WTC11 (cell line): ENCODE data around the gene EIF2B4. TPM values are rescaled to one million over a fixed set of nuclear protein-coding genes. Genes with fewer than 3 reads are reported as not detected.

Experiments
- ATAC-seq: fragments of 200-7000 bp; cut with Tn5 transposase; 2 replicates; pipeline ENCODE4 v1.10.0; 2021; ENCODE audit warnings: mild to moderate bottlenecking, moderate library complexity
- CTCF ChIA-PET: fragments of 300-600 bp; sonication (Branson Sonifier 250); formaldehyde crosslinking; loops from one replicate; lab custom pipeline; 2021; ENCODE audit warnings: antibody characterized with exemption; lab: Charles Lee
- POLR2A ChIA-PET: fragments of 350-600 bp; sonication (Branson Sonifier 250); formaldehyde crosslinking; loops from one replicate; lab custom pipeline; 2021; ENCODE audit warnings: antibody characterized with exemption; lab: Charles Lee
- DNase-seq: peaks from one replicate; pipeline ENCODE4 v3.0.0; 2021; ENCODE audit warnings: low spot score
- H3K27ac Mint-ChIP-seq: 2 replicates; pipeline ENCODE4 v1.8.0; 2021; ENCODE audit warnings: mixed read lengths
- H3K27me3 Mint-ChIP-seq: 2 replicates; pipeline ENCODE4 v1.8.0; 2021; ENCODE audit warnings: low read depth, mild to moderate bottlenecking, moderate library complexity, mixed read lengths
- H3K36me3 Mint-ChIP-seq: 2 replicates; pipeline ENCODE4 v1.8.0; 2021; ENCODE audit warnings: mixed read lengths
- H3K4me1 Mint-ChIP-seq: 2 replicates; pipeline ENCODE4 v1.8.0; 2022; ENCODE audit warnings: mixed read lengths
- H3K4me3 Mint-ChIP-seq: 2 replicates; pipeline ENCODE4 v1.8.0; 2021; ENCODE audit warnings: mild to moderate bottlenecking, moderate library complexity, mixed read lengths
- H3K9me3 Mint-ChIP-seq: 2 replicates; pipeline ENCODE4 v1.8.0; 2021; ENCODE audit warnings: mixed read lengths
- ATF2 ChIP-seq: sonication (generic); formaldehyde crosslinking; IDR thresholded peaks from 2 replicates; pipeline ENCODE4 v1.8.1; 2022; ENCODE audit warnings: low read depth, missing genetic modification reagents, borderline replicate concordance
- CBFB ChIP-seq: sonication (generic); formaldehyde crosslinking; IDR thresholded peaks from 2 replicates; pipeline ENCODE4 v1.8.1; 2022; ENCODE audit warnings: mild to moderate bottlenecking, low read depth, missing genetic modification reagents
- CREM ChIP-seq: sonication (generic); formaldehyde crosslinking; IDR thresholded peaks from 2 replicates; pipeline ENCODE4 v1.8.1; 2022; ENCODE audit warnings: mild to moderate bottlenecking, missing genetic modification reagents, moderate library complexity
- EMX1 ChIP-seq: fragments of 250-450 bp; sonication (Bioruptor Pico); IDR thresholded peaks from 2 replicates; pipeline ENCODE4 v1.8.0; 2021; ENCODE audit warnings: mild to moderate bottlenecking
- FOXP1 ChIP-seq: sonication (generic); formaldehyde crosslinking; IDR thresholded peaks from 2 replicates; pipeline ENCODE4 v1.8.0; 2022; ENCODE audit warnings: missing genetic modification reagents, mild to moderate bottlenecking, moderate library complexity, borderline replicate concordance
- GABPB1 ChIP-seq: sonication (generic); formaldehyde crosslinking; IDR thresholded peaks from 2 replicates; pipeline ENCODE4 v1.8.1; 2023; ENCODE audit warnings: mild to moderate bottlenecking, missing genetic modification reagents
- HMGA2 ChIP-seq: fragments of 250-450 bp; sonication (Bioruptor Pico); IDR thresholded peaks from 2 replicates; pipeline ENCODE4 v1.4.0; 2021; ENCODE audit warnings: mild to moderate bottlenecking, moderate library complexity
- HMGXB4 ChIP-seq: sonication (generic); formaldehyde crosslinking; IDR thresholded peaks from 2 replicates; pipeline ENCODE4 v1.8.1; 2023; ENCODE audit warnings: mild to moderate bottlenecking, moderate library complexity, missing genetic modification reagents
- NFATC4 ChIP-seq: fragments of 250-450 bp; sonication (Bioruptor Pico); IDR thresholded peaks from 2 replicates; pipeline ENCODE4 v1.9.0; 2021; ENCODE audit warnings: mild to moderate bottlenecking
- NR3C1 ChIP-seq: sonication (generic); formaldehyde crosslinking; conservative IDR thresholded peaks from 2 replicates; pipeline ENCODE4 v1.8.1; 2023; ENCODE audit warnings: low read depth, mild to moderate bottlenecking, missing genetic modification reagents
- SOX15 ChIP-seq: fragments of 250-450 bp; sonication (Bioruptor Pico); IDR thresholded peaks from 2 replicates; pipeline ENCODE4 v1.9.0; 2021; ENCODE audit warnings: mild to moderate bottlenecking
- TCF7 ChIP-seq: sonication (generic); formaldehyde crosslinking; IDR thresholded peaks from 2 replicates; pipeline ENCODE4 v1.8.0; 2022; ENCODE audit warnings: mild to moderate bottlenecking, low read depth, missing genetic modification reagents, moderate library complexity
- ZNF281 ChIP-seq: sonication (generic); formaldehyde crosslinking; IDR thresholded peaks from 2 replicates; pipeline ENCODE4 v1.8.0; 2023; ENCODE audit warnings: mild to moderate bottlenecking, missing genetic modification reagents
- ZSCAN18 ChIP-seq: fragments of 250-450 bp; sonication (Bioruptor Pico); IDR thresholded peaks from 2 replicates; pipeline ENCODE4 v2.1.2; 2022; ENCODE audit warnings: mild to moderate bottlenecking, moderate library complexity
- total RNA-seq: library from RNA; stranded (reverse); gene quantifications from 3 replicates; pipeline ENCODE4 v1.2.3, GENCODE V29; 2021
- TF ChIP-seq, protein P1 (sequence below): fragments of 250-450 bp; sonication (Bioruptor Pico); conservative IDR thresholded peaks from 2 replicates; pipeline ENCODE4 v1.9.0; 2021; ENCODE audit warnings: mild to moderate bottlenecking
- TF ChIP-seq, protein P2 (sequence below): sonication (generic); formaldehyde crosslinking; IDR thresholded peaks from 2 replicates; pipeline ENCODE4 v1.8.0; 2022; ENCODE audit warnings: missing genetic modification reagents
- TF ChIP-seq, protein P3 (sequence below): fragments of 200-600 bp; IDR thresholded peaks from 2 replicates; pipeline ENCODE4 v1.8.0; 2022; ENCODE audit warnings: antibody characterized with exemption

EIF2B4 gene
- total RNA-seq, 1 experiment from 2014 or later: 49.1 TPM

- TF ChIP-seq NFATC4: no peak
- no peak for TF ChIP-seq ATF2 (CRISPR knock-in tag)
- TF ChIP-seq, protein P1, sequence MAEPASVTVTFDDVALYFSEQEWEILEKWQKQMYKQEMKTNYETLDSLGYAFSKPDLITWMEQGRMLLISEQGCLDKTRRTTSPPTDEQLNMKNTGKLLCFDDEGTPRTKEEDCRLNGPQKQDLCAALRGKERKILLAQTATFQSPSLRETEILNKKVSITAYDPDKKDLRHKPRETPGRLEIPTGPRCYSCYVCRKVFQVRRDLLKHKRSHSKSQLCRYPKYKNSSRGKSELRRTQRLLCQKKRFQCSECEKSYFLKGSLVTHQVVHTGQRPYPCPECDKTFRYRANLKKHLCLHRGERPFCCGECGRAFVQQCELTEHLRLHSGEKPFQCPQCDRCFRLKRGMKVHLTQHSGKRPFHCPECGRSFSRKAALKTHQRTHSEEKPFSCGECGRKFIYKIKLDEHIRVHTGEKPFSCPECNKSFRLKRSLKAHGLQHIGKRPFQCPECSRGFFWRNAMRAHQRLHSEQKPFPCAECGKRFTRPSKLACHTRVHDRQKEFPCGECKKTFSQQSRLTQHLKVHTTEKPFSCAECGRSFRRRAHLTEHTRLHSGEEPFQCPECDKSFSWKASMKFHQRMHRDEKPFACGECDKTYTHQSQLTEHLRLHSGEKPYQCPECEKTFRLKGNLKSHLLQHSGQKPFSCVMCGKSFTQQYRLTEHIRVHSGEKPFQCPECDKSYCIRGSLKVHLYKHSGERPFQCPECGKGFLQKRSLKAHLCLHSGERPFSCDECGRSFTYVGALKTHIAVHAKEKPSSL: no peak
- peak; percentile 96 for TF ChIP-seq GABPB1 (CRISPR knock-in tag)
- TF ChIP-seq NR3C1 (CRISPR knock-in tag): no peak
- TF ChIP-seq CBFB (CRISPR knock-in tag): no peak
- TF ChIP-seq HMGXB4 (CRISPR knock-in tag): peak; percentile 97
- TF ChIP-seq, protein P2, sequence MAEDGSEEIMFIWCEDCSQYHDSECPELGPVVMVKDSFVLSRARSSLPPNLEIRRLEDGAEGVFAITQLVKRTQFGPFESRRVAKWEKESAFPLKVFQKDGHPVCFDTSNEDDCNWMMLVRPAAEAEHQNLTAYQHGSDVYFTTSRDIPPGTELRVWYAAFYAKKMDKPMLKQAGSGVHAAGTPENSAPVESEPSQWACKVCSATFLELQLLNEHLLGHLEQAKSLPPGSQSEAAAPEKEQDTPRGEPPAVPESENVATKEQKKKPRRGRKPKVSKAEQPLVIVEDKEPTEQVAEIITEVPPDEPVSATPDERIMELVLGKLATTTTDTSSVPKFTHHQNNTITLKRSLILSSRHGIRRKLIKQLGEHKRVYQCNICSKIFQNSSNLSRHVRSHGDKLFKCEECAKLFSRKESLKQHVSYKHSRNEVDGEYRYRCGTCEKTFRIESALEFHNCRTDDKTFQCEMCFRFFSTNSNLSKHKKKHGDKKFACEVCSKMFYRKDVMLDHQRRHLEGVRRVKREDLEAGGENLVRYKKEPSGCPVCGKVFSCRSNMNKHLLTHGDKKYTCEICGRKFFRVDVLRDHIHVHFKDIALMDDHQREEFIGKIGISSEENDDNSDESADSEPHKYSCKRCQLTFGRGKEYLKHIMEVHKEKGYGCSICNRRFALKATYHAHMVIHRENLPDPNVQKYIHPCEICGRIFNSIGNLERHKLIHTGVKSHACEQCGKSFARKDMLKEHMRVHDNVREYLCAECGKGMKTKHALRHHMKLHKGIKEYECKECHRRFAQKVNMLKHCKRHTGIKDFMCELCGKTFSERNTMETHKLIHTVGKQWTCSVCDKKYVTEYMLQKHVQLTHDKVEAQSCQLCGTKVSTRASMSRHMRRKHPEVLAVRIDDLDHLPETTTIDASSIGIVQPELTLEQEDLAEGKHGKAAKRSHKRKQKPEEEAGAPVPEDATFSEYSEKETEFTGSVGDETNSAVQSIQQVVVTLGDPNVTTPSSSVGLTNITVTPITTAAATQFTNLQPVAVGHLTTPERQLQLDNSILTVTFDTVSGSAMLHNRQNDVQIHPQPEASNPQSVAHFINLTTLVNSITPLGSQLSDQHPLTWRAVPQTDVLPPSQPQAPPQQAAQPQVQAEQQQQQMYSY (CRISPR knock-in tag): 0 out of 2 replicates have a peak, but pooled peaks have one; percentile 19
- TF ChIP-seq EMX1 (CRISPR knock-in tag): no peak
- TF ChIP-seq ZNF281: no peak; the same call in 1 of the 2 replicates
Measured at GRCh38 chr2:27370026-27370815, at the start of gene EIF2B4, which contains the start of gene SNX17 (continued).

GRCh38 chr2:27416151-27416550 is 46.0 kb upstream of the EIF2B4 start:
- ATAC-seq: no peak
- CTCF ChIA-PET: interaction anchor here (1.5 kb wide), 1 partner anchor 8 kb away, joined by 4 read pairs; no protein-coding TSS in a partner anchor
- Mint-ChIP-seq H3K4me3 (no peak overlapping the region), H3K27me3 (peaks cover 13% of the 10 kb centered on the region), H3K36me3 (no peaks in the 10 kb centered on the region; the same call in 1 of the 2 replicates), H3K4me1 (no peaks in the 10 kb centered on the region), H3K9me3 (peaks cover 3% of the 10 kb centered on the region), H3K27ac (no peak overlapping the region)
- POLR2A ChIA-PET: interaction anchor here (0.6 kb wide), 1 partner anchor 24 kb away, joined by 3 read pairs; no protein-coding TSS in a partner anchor
- DNase-seq: no peak
- TF ChIP-seq SOX15 (CRISPR knock-in tag) (no peak), TCF7 (no peak), CREM (CRISPR knock-in tag) (no peak), ZSCAN18 (CRISPR knock-in tag) (no peak), FOXP1 (CRISPR knock-in tag) (no peak), HMGA2 (CRISPR knock-in tag) (no peak)
- TF ChIP-seq, protein P3, sequence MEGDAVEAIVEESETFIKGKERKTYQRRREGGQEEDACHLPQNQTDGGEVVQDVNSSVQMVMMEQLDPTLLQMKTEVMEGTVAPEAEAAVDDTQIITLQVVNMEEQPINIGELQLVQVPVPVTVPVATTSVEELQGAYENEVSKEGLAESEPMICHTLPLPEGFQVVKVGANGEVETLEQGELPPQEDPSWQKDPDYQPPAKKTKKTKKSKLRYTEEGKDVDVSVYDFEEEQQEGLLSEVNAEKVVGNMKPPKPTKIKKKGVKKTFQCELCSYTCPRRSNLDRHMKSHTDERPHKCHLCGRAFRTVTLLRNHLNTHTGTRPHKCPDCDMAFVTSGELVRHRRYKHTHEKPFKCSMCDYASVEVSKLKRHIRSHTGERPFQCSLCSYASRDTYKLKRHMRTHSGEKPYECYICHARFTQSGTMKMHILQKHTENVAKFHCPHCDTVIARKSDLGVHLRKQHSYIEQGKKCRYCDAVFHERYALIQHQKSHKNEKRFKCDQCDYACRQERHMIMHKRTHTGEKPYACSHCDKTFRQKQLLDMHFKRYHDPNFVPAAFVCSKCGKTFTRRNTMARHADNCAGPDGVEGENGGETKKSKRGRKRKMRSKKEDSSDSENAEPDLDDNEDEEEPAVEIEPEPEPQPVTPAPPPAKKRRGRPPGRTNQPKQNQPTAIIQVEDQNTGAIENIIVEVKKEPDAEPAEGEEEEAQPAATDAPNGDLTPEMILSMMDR: no peak
